Measurements from ENCODE around the gene TSPAN3. TPM values are rescaled to one million over a fixed set of nuclear protein-coding genes. Genes with fewer than 3 reads are reported as not detected.

Gene TSPAN3
- total RNA-seq, 2 donors from 2014 or later, result 215 to 256 TPM

DNA sequence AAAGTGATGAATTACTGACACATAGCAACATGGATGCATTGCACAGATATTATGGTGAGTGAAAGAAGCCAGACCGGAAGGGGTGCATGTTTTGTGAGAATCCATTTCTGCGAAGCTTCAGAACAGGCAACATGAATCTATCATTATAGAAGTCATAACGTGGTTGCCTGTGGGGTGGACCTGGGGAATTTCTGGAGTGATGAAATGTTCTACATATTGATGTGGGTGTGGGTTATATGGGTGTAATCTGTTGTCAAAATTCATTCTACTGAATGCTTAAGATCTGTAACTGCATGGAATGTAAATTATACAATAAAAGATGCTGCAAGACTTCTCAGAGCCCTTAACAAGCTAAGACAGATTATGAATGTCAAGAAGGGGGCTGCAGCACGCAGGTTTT is 25.2 kb upstream of the TSPAN3 start:
- ATAC-seq (ENCODE audit: insufficient number of reproducible peaks, low FRiP score, low read depth) (no peak), DNase-seq (ENCODE audit: low spot score) (no peak)
- Histone ChIP-seq H3K9me3 (no peaks in the 10 kb centered on the region), H3K27me3 (replicated peaks; ENCODE audit: insufficient read depth) (no peaks in the 10 kb centered on the region), H3K4me3 (no peak overlapping the region), H3K27ac (no peak overlapping the region), H3K36me3 (no peaks in the 10 kb centered on the region), H3K4me1 (ENCODE audit: control insufficient read depth in 1 of 2, low read depth in 2 of 2) (no peaks in the 10 kb centered on the region)
- TF ChIP-seq, protein P1, sequence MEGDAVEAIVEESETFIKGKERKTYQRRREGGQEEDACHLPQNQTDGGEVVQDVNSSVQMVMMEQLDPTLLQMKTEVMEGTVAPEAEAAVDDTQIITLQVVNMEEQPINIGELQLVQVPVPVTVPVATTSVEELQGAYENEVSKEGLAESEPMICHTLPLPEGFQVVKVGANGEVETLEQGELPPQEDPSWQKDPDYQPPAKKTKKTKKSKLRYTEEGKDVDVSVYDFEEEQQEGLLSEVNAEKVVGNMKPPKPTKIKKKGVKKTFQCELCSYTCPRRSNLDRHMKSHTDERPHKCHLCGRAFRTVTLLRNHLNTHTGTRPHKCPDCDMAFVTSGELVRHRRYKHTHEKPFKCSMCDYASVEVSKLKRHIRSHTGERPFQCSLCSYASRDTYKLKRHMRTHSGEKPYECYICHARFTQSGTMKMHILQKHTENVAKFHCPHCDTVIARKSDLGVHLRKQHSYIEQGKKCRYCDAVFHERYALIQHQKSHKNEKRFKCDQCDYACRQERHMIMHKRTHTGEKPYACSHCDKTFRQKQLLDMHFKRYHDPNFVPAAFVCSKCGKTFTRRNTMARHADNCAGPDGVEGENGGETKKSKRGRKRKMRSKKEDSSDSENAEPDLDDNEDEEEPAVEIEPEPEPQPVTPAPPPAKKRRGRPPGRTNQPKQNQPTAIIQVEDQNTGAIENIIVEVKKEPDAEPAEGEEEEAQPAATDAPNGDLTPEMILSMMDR (IDR thresholded peaks at IDR 0.05), result no peak

DNA sequence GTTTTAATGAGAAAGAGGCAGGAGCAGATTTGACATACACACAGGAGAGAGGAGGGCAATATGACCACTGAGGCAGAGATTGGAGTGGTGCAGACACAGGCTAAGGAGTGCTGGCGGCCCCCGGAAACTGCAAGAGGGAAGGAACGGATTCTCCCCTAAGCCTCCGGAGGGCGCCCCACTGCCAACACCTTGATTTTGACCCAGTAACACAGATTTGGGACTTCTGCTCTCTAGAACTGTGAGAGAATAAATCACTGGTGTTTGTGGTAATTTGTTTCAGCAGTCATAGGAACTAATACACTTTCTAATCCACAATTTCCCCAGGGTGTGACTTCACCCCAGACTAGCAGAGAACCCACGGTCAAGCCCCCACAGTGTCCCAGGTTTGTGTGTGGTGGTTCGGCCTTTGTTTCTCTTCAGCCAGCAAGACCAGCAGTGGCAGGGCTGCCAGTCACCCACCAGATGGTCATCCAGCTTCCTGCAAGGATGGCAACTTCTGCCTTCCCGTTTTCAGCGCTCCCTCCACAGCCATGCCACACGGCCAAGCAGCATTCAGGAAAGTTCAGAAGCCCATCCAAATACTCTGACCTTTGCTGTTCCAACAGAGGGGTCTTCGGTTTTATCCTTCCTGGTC is 23.6 kb upstream of the TSPAN3 start:
- no peaks in the 10 kb centered on the region for H3K27me3 ChIP-seq (replicated peaks; ENCODE audit: insufficient read depth)
- no peak for ATAC-seq (ENCODE audit: insufficient number of reproducible peaks, low FRiP score, low read depth)
- no peaks in the 10 kb centered on the region for H3K36me3 ChIP-seq
- no peaks in the 10 kb centered on the region for H3K9me3 ChIP-seq
- H3K4me1 ChIP-seq (ENCODE audit: control insufficient read depth in 1 of 2, low read depth in 2 of 2), result no peaks in the 10 kb centered on the region
- DNase-seq (ENCODE audit: low spot score), result no peak
- TF ChIP-seq, protein P1 (IDR thresholded peaks at IDR 0.05), result no peak
- no peak overlapping the region for H3K4me3 ChIP-seq
- H3K27ac ChIP-seq, result no peak overlapping the region

DNA sequence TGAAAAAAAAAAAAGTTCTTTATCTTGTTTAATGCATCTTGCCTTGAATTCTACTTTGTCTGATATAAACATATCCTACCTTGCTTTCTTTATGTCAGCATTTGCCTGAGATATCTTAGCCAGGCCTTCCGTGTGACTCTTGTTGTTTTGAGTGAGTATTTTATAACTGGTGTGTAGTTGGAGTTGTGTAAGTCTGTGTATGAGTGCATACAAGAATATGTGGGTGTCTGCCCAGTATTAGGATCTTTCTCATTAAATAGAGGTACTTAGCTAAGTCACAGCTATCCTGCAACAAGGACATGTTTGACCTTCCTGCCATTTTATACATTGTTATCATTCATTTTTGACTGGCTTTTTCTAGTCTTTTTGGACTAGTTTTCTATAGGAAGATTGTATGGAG is 22.5 kb upstream of the TSPAN3 start:
- Histone ChIP-seq H3K27me3 (replicated peaks; ENCODE audit: insufficient read depth) (no peaks in the 10 kb centered on the region), H3K27ac (no peak overlapping the region), H3K4me1 (ENCODE audit: control insufficient read depth in 1 of 2, low read depth in 2 of 2) (no peaks in the 10 kb centered on the region), H3K4me3 (no peak overlapping the region), H3K36me3 (no peaks in the 10 kb centered on the region), H3K9me3 (no peaks in the 10 kb centered on the region)
- DNase-seq (ENCODE audit: low spot score) (no peak), ATAC-seq (ENCODE audit: insufficient number of reproducible peaks, low FRiP score, low read depth) (no peak)
- TF ChIP-seq, protein P1 (IDR thresholded peaks at IDR 0.05), result no peak

DNA sequence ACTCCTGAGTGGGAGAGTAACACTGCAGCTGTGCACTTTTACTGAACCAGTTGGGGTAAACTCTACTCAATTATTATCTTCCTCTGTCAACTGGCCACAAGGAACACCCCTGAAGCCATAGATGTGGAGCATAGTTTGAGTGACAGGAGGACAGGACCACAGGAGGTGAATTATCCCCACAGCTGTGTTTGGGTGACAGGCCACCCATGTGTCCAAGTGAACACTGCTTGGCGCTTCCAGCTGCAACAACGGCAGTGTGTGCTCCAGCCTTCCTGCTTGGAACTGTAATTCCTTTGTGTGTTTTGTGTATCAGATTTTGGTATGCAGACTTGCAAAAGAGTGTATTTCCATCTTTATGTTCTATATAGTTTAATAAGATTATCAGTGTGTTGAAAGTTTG is 20.2 kb upstream of the TSPAN3 start:
- no peak for DNase-seq (ENCODE audit: low spot score)
- no peak overlapping the region for H3K27ac ChIP-seq
- no peaks in the 10 kb centered on the region for H3K36me3 ChIP-seq
- no peaks in the 10 kb centered on the region for H3K27me3 ChIP-seq (replicated peaks; ENCODE audit: insufficient read depth)
- ATAC-seq (ENCODE audit: insufficient number of reproducible peaks, low FRiP score, low read depth), result no peak
- TF ChIP-seq, protein P1 (IDR thresholded peaks at IDR 0.05), result no peak
- no peaks in the 10 kb centered on the region for H3K9me3 ChIP-seq
- no peaks in the 10 kb centered on the region for H3K4me1 ChIP-seq (ENCODE audit: control insufficient read depth in 1 of 2, low read depth in 2 of 2)
- no peak overlapping the region for H3K4me3 ChIP-seq

DNA sequence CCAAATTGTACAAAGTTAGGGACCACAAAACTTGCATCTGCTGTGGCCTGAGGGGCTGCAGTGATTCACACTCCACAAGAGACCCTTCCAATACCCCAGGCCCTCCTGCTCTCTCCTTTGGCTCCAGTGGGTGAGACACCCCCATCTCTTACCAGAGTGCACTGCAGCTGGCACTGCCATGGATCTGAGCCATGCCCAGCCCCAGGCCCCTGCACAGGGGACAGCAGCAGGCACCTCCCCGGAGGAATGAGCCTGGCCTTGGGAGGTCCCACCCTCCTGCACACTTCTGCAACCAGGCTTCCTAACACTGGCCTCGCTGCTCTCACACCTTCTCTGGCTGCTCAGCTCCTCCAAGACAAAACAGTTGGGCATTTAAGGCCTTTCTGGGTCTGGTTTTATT is 16.3 kb upstream of the TSPAN3 start:
- Histone ChIP-seq H3K4me1 (ENCODE audit: control insufficient read depth in 1 of 2, low read depth in 2 of 2) (peaks cover 0 to 11% of the 10 kb centered on the region in 2 donors), H3K36me3 (no peaks in the 10 kb centered on the region), H3K9me3 (no peaks in the 10 kb centered on the region), H3K4me3 (no peak overlapping the region), H3K27me3 (replicated peaks; ENCODE audit: insufficient read depth) (no peaks in the 10 kb centered on the region), H3K27ac (no peak overlapping the region)
- TF ChIP-seq, protein P1 (IDR thresholded peaks at IDR 0.05), result no peak
- ATAC-seq (ENCODE audit: insufficient number of reproducible peaks, low FRiP score, low read depth) (no peak), DNase-seq (ENCODE audit: low spot score) (no peak)

Data from thoracic aorta (tissue), 2 donors.